ELF-1 (cell line): ENCODE measurements around the gene RFLNA.
A peak's percentile ranks its signal among the peaks of the same experiment; 100 is the strongest.
"Not testable (repeated sequence)": the region's sequence is repeated elsewhere in the genome, so short reads cannot be mapped to it uniquely, and the experiment has no call there.

Source experiments
- DNase-seq: peaks from one replicate; pipeline ENCODE4 v3.0.0-alpha.2; 2016; ENCODE audit warnings: low read depth, low spot score

RFLNA gene

DNA sequence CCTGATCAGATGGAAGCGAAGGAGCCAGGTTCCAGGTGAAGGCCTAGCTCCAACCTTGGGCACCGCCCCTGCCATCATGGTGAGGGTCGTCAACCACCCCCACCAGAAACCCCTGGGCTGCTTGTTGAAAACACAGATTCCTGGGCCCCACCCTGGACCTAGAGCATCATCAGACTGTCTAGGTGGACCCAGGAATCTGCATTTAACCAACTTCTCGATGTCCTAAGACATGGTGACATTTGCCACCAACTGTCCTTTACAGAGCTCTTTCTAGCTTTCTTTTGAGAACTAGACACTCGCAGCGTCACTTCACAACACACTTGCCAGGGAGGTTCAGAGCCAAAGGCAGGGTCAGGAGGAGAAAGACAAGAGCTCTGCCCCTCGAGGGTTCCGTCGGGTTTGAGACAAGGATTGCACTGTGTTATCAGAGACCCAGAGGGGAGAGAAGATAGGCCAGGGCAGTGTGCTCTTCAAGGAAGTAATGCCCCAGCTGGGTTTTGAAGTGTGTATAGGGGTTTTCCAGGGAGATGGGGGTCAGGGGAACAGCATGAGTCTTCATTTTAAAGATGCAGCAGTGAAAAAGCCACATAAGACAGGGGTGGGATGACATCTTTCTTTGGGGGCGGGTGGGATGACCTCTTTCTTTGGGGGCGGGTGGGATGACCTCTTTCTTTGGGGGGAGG lies 24.6 kb downstream of the RFLNA start:
- no peak for DNase-seq

DNA sequence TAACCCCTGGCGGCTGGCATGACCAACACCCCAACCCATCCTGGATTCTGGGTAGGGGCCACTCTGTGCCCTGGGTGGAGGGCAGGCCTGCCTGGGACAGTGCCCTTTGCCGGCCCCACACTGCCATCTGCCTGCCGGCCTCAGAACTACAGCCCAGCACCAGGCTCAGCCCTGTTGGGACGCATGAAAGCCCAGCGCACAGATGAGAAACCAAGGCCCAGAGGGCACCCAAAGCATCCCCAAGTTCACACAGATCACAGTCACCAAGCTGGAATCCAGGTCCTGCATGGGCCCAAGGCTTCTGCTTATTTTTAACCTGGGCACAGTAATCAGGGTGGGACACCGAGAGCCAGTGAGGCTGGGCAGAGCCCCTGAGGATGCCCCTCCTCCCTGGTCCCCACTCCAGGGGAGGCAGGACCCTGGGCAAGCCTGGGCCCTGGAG lies 26.2 kb downstream of the RFLNA start:
- peak; percentile 81 for DNase-seq

- no peak for DNase-seq
Observed at GRCh38 chr12:124321556-124322270, 26.8 kb downstream of the RFLNA start.

- no peak for DNase-seq
Observed at GRCh38 chr12:124322271-124322998, 27.5 kb downstream of the RFLNA start.

- not testable (repeated sequence) for DNase-seq
Observed at GRCh38 chr12:124322999-124323328, 28.1 kb downstream of the RFLNA start.

GRCh38 chr12:124323771-124324530 lies 29.1 kb downstream of the RFLNA start:
- no peak for DNase-seq

DNA sequence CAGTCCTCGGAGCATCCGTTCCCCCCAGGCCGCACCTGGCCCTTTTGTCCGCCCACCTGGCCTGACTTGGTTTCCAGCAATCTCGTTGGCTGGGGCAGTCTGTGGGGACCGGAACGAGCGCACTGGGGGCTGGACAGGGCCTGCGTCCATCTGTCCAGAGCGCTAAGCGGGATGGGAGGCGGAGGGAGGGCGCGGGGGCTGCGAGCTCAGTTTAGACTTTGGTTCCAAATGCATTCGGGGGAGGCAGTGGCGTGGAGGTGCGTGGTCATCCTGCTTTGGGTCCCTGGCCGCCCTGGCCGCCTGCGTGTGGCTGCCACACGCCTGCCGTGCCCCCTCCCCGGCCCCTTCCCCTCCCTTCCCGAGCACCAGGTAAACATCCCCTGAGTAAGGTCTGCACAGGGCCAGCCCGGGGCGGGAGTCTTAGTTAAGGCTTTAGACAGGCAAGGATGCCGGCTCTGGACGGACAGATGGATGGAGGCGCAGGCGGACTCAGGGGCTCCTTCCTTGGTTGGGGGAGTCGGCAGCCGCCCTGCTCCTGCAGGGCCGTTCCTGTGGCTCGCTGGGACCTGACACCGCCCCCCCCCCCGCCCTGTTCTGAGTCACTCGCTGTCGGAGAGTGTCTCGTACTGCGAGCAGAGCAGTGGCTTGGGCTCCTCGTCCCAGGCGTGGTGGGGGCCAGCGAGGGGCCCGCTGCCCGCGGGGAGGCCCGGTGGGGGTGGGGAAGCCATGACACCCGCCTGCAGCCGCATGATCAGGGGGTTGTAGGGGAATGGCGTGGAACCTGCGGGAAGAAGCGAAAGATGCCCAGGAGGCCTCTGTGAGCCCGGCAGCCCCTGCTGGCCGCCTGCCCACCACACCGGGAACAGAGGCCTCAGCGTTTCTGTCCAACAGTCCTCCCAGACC lies 30.2 kb downstream of the RFLNA start:
- no peak for DNase-seq

DNA sequence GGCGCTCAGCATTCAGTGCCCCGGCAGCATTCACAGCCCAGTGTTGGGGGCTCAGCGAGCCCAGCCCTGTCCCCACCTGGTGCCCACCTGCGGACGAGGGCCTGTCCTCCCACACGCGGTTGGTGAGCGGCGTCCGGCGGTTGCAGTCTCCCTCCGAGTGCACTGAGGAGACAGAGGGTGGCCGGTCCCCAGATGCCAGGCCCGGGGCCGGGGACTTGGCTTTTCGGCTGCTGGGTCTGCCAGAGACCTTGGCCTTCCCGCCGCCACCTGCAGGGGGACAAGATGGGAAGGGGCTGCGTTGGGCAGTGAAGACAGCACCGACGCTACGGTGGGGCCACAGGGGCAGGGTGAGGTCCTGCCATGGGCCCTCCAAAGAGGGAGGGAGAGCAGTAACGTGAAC lies 31.2 kb downstream of the RFLNA start:
- no peak for DNase-seq

DNA sequence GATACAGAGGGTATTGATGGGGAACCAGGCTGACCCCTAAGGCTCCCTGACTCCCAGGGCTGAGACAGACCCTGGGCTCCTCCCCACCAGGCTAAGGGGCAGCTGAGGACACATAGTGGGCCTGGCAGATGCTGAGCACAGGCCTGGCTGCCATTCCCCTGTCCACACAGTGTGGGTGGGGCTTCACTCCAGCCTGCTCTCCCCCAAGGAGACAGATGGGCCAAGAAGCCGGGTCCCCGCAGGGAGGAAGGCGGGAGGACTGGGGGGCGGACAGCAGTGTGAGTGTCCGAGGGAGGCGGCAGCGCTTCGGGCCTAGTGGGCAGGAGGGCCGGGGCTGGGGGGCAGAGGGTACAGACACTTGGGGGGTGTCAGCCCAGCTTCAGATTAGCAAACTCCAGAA lies 32.0 kb downstream of the RFLNA start:
- no peak for DNase-seq

DNA sequence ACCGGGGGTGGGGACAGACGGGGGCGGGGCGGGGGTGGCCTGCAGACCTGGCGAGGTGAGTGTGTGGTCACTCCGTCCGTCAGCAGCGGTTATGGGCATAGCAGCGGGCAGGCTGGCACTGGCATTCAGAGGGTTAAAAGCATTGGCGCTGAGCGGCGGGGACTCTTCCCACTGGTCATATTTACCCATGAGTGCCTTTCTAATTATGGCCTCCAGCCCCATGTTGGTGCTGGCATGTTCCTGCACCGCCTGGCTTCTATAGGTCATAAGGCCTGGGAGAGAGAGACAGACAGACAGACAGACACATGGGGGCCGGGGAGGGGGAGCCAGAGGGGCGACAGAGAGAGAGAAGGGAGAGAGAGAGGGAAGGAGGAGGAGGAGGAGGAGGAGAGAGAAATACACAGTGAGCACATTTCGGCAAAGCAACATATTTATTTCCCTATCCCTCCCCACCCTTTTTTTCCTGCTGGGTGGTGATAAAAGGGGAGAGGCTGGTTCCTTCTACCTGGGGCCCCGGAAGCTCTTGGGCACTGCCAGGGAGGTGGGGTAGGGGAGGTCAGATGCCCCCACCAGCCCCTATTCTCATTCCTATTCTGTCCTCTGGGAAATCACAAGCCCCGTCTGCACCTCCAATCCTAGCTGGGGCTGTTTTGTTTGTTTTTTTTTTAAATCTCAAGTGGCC lies 32.6 kb downstream of the RFLNA start:
- DNase-seq: no peak

DNA sequence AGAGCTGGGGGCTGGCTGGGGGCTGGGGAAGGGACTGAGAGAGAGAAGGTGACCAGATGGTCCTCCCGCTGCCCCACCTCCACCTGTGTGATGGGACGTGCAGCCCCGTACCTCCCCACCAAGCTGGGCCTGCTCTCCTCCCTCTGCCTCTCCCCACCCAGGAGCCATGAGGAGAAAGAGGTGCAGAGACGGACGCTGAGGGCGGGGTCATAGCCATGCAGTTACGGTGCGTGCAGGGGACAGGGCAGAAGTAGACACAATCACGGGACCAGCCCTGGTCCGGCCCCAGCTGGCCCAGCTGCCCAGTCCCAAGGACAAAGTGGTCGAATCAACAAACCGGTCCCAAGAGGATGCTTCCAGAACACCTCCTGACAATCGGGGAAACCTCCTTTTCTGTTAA lies 33.2 kb downstream of the RFLNA start:
- no peak for DNase-seq

- no peak for DNase-seq
Observed at GRCh38 chr12:124328636-124329035, 33.7 kb downstream of the RFLNA start.

DNA sequence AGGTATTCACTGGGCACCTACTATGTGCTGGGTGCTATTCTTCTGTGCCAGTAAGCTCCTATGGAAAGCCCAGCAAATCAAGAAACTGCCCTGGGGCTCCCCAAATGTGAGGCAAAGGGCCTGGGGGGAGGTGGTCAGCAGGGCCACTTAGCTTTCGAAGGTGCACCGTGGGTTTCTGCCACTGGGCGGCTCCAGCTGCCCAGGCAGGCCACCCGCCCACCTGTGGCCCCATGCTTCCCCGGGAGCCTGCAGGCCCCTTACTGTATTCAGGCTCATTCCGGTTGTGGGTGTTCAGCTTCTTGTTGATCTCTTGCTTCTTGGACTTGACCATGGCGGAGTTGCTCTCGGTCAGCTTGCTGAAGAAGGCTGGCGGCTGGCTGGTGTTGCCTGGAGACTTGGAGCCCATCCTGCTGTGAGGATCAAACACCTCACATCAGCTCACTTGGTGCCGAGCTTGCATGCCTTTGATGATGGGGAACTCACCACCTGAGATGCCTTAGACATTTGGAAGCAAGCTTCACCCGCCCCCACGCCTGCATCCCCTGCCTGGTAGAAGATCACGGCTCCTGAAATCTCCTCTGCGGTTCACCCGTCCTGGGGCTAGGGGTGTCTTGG lies 37.3 kb downstream of the RFLNA start:
- no peak for DNase-seq

- no peak for DNase-seq
Observed at GRCh38 chr12:124332900-124333299, 38.0 kb downstream of the RFLNA start.

DNA sequence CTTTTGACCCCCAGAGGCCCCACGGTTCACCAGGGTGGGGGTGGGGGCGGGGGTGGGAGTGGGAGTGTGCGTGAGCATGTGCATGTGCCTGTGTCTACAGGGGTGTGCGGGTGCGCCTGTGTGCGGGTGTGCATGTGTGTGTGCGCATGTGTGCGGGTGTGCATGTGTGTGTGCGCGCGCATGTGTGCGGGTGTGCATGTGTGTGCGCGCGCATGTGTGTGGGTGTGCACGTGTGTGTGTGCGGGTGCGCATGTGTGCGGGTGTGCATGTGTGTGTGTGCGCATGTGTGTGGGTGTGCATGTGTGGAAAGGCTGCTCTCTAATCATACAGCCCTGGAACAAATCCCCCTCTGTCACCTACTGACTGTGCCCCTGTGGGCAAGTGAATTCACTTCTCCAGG lies 38.8 kb downstream of the RFLNA start:
- no peak for DNase-seq

DNA sequence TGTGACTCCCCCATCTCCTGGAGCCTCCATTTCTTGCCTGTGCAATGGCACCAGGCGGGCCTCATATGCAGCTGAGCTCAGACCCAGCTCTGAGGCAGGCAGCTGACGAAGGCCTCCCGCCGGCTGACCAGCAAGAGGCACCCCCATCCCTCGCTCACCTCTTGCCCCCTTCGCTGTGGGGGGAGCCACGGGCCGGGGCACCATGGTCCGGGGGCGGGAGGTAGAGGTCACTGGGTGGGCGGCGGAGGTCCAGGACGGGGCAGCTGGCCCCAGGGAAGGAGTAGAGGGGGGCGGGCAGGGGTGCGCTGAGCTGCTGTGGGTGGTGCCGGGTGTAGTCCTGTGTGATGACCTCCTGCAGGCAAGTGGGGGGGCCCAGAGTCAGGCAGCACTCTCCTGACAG lies 39.4 kb downstream of the RFLNA start:
- DNase-seq: no peak

DNA sequence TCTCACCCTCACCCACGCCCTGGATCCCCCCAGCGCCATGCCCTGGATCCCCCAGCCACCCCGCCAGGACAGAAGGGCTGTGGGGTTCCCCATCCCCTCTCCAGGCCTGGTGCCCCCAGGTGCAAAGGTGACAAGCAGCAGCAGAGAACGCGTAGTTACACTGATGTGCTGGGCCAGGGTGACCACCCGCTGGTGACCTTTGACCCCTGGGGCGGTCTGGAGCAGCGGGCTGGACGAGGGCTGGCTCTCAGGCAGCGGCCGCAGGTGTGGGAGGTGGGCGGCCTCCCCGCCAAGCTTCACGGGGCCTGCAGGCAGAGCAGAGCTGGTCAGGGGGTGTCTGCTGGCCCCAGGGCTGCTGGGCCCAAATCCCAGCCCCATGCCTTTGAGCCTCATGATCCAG lies 40.1 kb downstream of the RFLNA start:
- DNase-seq: no peak

DNA sequence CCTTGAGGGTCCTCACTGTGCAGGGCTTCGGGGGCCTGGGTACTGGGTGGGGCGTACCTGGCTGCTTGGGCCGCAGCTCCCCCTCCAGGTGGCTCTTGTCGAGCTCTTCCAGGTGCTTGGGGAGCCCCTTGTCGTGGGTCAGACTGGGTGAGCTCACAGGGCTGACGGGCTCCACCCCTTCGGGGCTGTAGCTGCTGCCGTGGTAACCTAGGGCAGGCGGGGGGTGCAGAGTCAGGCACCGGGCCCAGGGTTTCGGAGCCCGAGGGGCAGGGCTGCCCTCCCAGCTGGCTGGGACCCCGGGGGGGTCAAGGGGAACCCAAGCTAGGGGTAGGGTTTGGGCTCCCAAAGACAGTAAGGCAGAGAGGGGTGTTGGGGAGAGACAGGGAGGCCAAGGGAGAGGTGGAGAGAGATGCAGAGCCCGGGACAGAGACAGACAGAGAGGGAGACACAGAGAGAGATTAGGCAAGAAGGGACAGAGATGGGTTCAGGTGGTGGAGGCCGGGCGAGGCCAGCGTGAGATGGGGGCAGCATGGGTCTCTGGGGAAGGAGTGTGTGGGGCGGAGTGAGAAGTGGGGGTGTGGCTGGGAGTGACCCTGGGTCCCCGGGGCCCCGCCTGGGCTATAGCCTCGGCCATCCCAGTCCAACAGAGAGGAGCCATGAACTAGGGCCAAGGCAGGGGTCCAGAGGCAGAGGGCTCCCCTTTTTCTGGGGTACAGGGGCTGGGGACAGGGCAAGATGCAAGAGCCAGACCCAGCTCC lies 40.7 kb downstream of the RFLNA start:
- DNase-seq: no peak

DNA sequence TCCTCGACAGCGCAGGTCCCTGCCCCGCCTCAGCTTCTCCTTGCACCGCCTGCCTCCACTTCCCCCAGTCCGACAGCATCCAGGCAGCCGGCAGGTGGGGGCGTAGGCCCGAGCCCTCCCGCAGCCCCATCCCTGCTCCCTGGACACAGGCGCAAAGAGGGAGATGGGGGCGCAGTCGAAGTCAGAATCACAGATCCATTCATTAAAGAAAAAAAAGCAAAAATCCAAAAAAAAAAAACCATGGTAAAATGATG lies 41.2 kb downstream of the RFLNA start:
- DNase-seq: no peak
